22Rv1 (cell line): ENCODE data around the gene ZMYM3.

Experiments
- H3K27ac ChIP-seq: fragments of 450-650 bp; 2 replicates; pipeline ENCODE4 v1.5.1; 2017
- ZFX ChIP-seq: fragments of 450-650 bp; IDR thresholded peaks from 2 replicates; pipeline ENCODE4 v1.6.1; 2017; ENCODE audit warnings: antibody characterized with exemption, borderline replicate concordance
- TF ChIP-seq, protein P1 (sequence below): fragments of 450-650 bp; IDR thresholded peaks from 2 replicates; pipeline ENCODE4 v1.5.1; 2017; ENCODE audit warnings: mild to moderate bottlenecking

ZMYM3 gene

DNA sequence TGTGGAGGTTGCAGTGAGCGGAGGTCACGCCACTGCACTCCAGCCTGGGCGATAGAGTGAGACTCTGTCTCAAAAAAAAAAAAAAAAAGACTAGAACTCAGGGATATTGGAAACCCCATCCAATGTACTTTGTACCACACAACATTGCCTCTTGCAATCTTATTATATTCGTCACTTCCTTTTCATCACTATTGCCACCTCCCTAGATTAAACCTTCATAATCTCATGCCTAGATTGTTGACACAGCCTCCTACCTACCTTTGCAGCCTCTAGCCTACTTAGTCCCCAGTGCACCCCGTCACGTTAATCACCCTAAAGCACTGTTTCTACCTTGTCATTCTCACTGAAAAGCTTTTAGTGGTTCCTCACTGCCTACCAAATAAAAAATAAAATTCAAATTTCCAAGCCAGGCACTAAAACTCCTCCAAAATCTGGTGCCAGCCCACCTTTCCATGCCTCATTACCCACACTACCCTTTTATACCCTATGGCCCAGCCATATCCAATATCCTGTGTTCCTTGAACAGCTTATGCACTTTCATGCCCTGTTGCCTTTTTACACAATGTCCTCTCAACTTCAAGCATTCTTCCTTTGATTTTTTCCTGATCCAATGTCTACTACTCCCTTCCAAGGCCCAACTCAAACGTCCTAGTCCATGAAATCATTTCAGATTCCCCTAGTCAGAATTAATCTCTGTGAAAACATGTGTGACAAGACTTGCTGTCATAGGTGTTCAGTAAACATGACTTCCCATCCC lies 54.5 kb downstream of the ZMYM3 start:
- no peak overlapping the region for H3K27ac ChIP-seq
- no peak for TF ChIP-seq ZFX
- TF ChIP-seq, protein P1, sequence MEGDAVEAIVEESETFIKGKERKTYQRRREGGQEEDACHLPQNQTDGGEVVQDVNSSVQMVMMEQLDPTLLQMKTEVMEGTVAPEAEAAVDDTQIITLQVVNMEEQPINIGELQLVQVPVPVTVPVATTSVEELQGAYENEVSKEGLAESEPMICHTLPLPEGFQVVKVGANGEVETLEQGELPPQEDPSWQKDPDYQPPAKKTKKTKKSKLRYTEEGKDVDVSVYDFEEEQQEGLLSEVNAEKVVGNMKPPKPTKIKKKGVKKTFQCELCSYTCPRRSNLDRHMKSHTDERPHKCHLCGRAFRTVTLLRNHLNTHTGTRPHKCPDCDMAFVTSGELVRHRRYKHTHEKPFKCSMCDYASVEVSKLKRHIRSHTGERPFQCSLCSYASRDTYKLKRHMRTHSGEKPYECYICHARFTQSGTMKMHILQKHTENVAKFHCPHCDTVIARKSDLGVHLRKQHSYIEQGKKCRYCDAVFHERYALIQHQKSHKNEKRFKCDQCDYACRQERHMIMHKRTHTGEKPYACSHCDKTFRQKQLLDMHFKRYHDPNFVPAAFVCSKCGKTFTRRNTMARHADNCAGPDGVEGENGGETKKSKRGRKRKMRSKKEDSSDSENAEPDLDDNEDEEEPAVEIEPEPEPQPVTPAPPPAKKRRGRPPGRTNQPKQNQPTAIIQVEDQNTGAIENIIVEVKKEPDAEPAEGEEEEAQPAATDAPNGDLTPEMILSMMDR, result no peak

DNA sequence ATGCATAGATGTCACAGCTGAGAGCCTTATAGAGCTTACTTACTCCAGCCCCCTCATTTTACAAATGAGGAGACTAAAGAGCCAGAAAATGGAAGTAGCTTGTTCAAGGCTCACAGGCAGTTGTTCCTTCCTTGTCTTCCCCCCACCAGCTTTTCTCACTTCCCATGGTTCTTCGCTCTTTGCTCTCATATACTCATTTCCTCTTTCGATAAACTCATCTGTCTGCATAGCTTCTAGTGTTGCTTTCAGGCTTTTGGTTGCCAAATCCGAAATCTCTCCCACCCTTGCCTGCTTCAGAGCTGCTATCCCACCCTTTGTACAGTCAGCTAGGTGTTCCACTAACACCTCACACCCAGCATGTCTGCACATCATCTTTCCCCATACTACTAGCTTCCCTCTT lies 55.9 kb downstream of the ZMYM3 start:
- H3K27ac ChIP-seq, result no peak overlapping the region
- TF ChIP-seq ZFX, result no peak
- TF ChIP-seq, protein P1, result no peak

DNA sequence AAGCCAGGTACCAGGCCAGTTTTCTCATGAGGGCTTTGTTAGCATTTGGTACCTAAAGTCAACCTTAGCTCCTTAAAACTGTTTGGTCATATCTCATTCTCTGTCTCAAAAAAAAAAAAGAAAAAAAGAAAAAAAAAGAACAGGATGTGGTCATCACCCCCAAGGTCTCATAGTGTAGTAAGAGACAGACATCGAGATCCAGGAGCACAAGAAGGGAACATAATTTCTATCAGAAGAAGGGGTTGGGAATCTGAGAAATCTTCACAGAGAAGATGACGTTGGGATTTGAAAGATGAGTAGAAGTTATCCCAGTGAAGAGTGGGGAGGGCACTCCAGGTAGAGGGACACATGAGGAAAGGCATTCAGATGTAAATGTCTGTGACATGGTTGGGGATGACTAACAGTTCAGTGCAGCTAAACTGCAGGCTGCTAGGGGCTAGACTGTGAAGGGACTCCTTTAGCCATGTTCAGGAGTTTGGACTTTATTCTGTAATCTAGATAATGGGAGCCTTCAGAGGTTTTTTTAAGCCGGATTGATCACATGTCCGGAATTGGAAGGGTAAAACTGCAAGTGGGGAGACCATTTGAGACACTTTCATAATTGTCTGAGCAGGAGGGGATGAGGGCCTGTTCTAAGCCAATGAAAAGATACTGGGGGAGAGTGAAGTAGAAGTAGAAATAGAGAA lies 57.8 kb downstream of the ZMYM3 start:
- H3K27ac ChIP-seq, result no peak overlapping the region

DNA sequence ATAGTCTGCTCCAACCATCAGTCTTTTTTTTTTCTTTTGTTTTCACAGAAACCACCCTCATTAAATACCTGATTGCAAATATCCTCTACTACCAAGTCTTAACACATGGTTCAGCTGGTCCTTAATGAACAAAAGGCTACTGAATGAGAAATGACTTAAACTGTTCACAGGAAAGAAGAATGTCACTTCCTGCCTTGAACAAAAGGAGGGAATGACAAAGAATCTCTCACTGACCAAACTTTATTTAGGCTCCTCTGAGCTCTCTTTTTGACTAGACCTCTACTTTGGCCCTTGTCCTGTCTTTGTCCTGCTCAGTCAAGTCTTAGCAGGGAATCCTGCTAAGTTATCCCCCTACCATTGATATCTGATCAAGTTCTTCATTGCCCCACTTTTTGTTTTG lies 62.7 kb downstream of the ZMYM3 start:
- TF ChIP-seq ZFX, result no peak
- TF ChIP-seq, protein P1, result no peak
- no peak overlapping the region for H3K27ac ChIP-seq

More for the DNA sequence above, 57.8 kb downstream of the ZMYM3 start:
- TF ChIP-seq, protein P1, result no peak
- no peak for TF ChIP-seq ZFX
